GM23338 (cell line): ENCODE data around the gene FEM1A. TPM values are rescaled to one million over a fixed set of nuclear protein-coding genes. Genes with fewer than 3 reads are reported as not detected.

Experiments
- ATAC-seq: fragments of 200-7000 bp; cut with Tn5 transposase; 3 replicates; pipeline ENCODE4 v1.9.1; 2020
- DNase-seq: peaks from one replicate; pipeline ENCODE4 v3.0.0-alpha.2; 2015; ENCODE audit warnings: low spot score
- H2AFZ ChIP-seq: fragments of 200-600 bp; sonication (generic); 2 replicates; pipeline ENCODE4 v1.8.0; 2016; ENCODE audit warnings: antibody characterized with exemption, mild to moderate bottlenecking, moderate library complexity
- H3F3A ChIP-seq: fragments of 200-600 bp; sonication (generic); replicated peaks from 2 replicates; pipeline ENCODE4 v1.8.0; 2017; ENCODE audit warnings: antibody characterized with exemption, mixed run types, low read depth
- H3K27ac ChIP-seq: fragments of 200-600 bp; sonication (generic); 2 replicates; pipeline ENCODE4 v1.6.1; 2016; ENCODE audit warnings: low read depth
- H3K27me3 ChIP-seq: fragments of 200-600 bp; sonication (generic); 2 replicates; pipeline ENCODE4 v1.8.0; 2016; ENCODE audit warnings: mild to moderate bottlenecking, mixed run types, moderate library complexity; ENCODE audit not compliant: insufficient read depth
- H3K36me3 ChIP-seq: fragments of 200-600 bp; sonication (generic); 2 replicates; pipeline ENCODE4 v1.8.0; 2016; ENCODE audit warnings: mild to moderate bottlenecking; ENCODE audit not compliant: insufficient read depth
- H3K4me1 ChIP-seq: fragments of 200-600 bp; sonication (generic); 2 replicates; pipeline ENCODE4 v1.8.0; 2016; ENCODE audit warnings: mild to moderate bottlenecking, moderate library complexity; ENCODE audit not compliant: insufficient read depth
- H3K4me2 ChIP-seq: fragments of 200-600 bp; sonication (generic); 2 replicates; pipeline ENCODE4 v1.7.1; 2017; ENCODE audit warnings: mixed run types
- H3K4me3 ChIP-seq: fragments of 200-600 bp; sonication (generic); 2 replicates; pipeline ENCODE4 v1.6.1; 2016; ENCODE audit warnings: mixed run types
- H3K79me2 ChIP-seq: fragments of 200-600 bp; sonication (generic); replicated peaks from 2 replicates; pipeline ENCODE4 v1.8.0; 2017; ENCODE audit warnings: mild to moderate bottlenecking; ENCODE audit not compliant: insufficient read depth
- H3K9me2 ChIP-seq: fragments of 200-600 bp; sonication (generic); 2 replicates; pipeline ENCODE4 v1.8.0; 2017; ENCODE audit not compliant: insufficient read depth
- H4K20me1 ChIP-seq: fragments of 200-600 bp; sonication (generic); replicated peaks from 2 replicates; pipeline ENCODE4 v1.8.0; 2017; ENCODE audit warnings: mild to moderate bottlenecking; ENCODE audit not compliant: insufficient read depth
- H3K27ac Mint-ChIP-seq: 2 replicates; pipeline ENCODE4 v1.8.0; 2020; ENCODE audit warnings: inconsistent platforms, mild to moderate bottlenecking, moderate library complexity, mixed read lengths
- H3K27me3 Mint-ChIP-seq: 3 replicates; pipeline ENCODE4 v1.8.0; 2022; ENCODE audit warnings: low read depth, mild to moderate bottlenecking, moderate library complexity, mixed read lengths, inconsistent platforms; ENCODE audit not compliant: insufficient read depth, poor library complexity
- H3K36me3 Mint-ChIP-seq: 3 replicates; pipeline ENCODE4 v1.8.0; 2021; ENCODE audit warnings: low read depth, mild to moderate bottlenecking, inconsistent platforms, moderate library complexity, mixed read lengths
- H3K4me1 Mint-ChIP-seq: 3 replicates; pipeline ENCODE4 v1.8.0; 2020; ENCODE audit warnings: mild to moderate bottlenecking, inconsistent platforms, mixed read lengths
- H3K4me3 Mint-ChIP-seq: 3 replicates; pipeline ENCODE4 v1.8.0; 2021; ENCODE audit warnings: moderate library complexity, mild to moderate bottlenecking, inconsistent platforms, mixed read lengths
- H3K9me3 Mint-ChIP-seq: 3 replicates; pipeline ENCODE4 v1.8.0; 2020; ENCODE audit warnings: moderate library complexity, mild to moderate bottlenecking, inconsistent platforms, mixed read lengths
- CREB1 ChIP-seq: fragments of 250-450 bp; sonication (Bioruptor Pico); IDR thresholded peaks from 2 replicates; pipeline ENCODE4 v1.5.0; 2020; ENCODE audit warnings: low read depth, mild to moderate bottlenecking, moderate library complexity
- EZH2phosphoT487 ChIP-seq: fragments of 200-600 bp; sonication (generic); IDR thresholded peaks from one replicate; pipeline ENCODE4 v1.8.1; 2018; ENCODE audit warnings: antibody characterized with exemption; ENCODE audit not compliant: unreplicated experiment
- JUNB ChIP-seq: IDR thresholded peaks from one replicate; pipeline ENCODE4 v1.6.1; 2016; ENCODE audit warnings: antibody characterized with exemption; ENCODE audit not compliant: unreplicated experiment
- NANOG ChIP-seq: IDR thresholded peaks from 2 replicates; pipeline ENCODE4 v1.6.1; 2016; ENCODE audit warnings: antibody characterized with exemption, borderline replicate concordance
- POLR2AphosphoS5 ChIP-seq: IDR thresholded peaks from 2 replicates; pipeline ENCODE4 v1.6.1; 2016; ENCODE audit warnings: antibody characterized with exemption, low read depth
- polyA plus RNA-seq: library from polyadenylated mRNA; unstranded; fragments of >200 nt; fragmentation: Nextera tagmentation; extraction: Ambion mirVana; gene quantifications from 2 replicates; pipeline ENCODE4 v1.2.1, GENCODE V29; 2016
- total RNA-seq: library from RNA; depleted of rRNA; stranded (reverse); fragments of >200 nt; shearing (Covaris generic); gene quantifications from 2 replicates; pipeline ENCODE4 v1.2.3, GENCODE V29; 2014
- TF ChIP-seq, protein P1 (sequence below): IDR thresholded peaks from one replicate; pipeline ENCODE4 v1.6.1; 2018; ENCODE audit warnings: antibody characterized with exemption; ENCODE audit not compliant: unreplicated experiment
- TF ChIP-seq, protein P2 (sequence below): fragments of 250-450 bp; sonication (Bioruptor Pico); IDR thresholded peaks from 2 replicates; pipeline ENCODE4 v1.5.0; 2020; ENCODE audit warnings: mild to moderate bottlenecking, moderate library complexity
- TF ChIP-seq, protein P3 (sequence below): IDR thresholded peaks from 2 replicates; pipeline ENCODE4 v1.6.1; 2016; ENCODE audit warnings: antibody characterized with exemption

Gene FEM1A
- total and polyA plus RNA-seq, 2 experiments from 2014 or later: 0.87 to 16.5 TPM

DNA sequence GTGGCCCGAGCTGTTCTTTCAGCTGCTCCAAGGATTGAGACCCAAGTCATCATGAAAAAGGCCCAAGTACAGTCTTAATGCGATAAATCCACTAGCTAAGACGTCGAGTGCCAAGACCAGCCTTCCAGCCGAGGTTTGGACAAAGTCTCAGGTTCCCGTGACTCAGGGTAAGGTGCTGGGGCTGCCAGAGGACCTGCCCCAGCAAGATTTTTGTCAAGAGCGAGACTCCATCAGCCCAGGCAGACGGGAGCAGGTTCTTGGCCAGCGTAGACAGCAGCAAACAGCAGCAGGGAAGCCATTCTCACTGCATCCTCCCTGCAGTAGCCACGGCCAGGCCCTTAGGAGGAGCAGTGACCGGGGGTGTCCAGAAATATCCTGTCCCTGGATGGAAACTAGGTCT lies 3.4 kb downstream of the FEM1A start (continued):
- TF ChIP-seq JUNB: no peak
- no peak for TF ChIP-seq EZH2phosphoT487
- TF ChIP-seq NANOG: no peak
- TF ChIP-seq, protein P1, sequence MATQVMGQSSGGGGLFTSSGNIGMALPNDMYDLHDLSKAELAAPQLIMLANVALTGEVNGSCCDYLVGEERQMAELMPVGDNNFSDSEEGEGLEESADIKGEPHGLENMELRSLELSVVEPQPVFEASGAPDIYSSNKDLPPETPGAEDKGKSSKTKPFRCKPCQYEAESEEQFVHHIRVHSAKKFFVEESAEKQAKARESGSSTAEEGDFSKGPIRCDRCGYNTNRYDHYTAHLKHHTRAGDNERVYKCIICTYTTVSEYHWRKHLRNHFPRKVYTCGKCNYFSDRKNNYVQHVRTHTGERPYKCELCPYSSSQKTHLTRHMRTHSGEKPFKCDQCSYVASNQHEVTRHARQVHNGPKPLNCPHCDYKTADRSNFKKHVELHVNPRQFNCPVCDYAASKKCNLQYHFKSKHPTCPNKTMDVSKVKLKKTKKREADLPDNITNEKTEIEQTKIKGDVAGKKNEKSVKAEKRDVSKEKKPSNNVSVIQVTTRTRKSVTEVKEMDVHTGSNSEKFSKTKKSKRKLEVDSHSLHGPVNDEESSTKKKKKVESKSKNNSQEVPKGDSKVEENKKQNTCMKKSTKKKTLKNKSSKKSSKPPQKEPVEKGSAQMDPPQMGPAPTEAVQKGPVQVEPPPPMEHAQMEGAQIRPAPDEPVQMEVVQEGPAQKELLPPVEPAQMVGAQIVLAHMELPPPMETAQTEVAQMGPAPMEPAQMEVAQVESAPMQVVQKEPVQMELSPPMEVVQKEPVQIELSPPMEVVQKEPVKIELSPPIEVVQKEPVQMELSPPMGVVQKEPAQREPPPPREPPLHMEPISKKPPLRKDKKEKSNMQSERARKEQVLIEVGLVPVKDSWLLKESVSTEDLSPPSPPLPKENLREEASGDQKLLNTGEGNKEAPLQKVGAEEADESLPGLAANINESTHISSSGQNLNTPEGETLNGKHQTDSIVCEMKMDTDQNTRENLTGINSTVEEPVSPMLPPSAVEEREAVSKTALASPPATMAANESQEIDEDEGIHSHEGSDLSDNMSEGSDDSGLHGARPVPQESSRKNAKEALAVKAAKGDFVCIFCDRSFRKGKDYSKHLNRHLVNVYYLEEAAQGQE: no peak

DNA sequence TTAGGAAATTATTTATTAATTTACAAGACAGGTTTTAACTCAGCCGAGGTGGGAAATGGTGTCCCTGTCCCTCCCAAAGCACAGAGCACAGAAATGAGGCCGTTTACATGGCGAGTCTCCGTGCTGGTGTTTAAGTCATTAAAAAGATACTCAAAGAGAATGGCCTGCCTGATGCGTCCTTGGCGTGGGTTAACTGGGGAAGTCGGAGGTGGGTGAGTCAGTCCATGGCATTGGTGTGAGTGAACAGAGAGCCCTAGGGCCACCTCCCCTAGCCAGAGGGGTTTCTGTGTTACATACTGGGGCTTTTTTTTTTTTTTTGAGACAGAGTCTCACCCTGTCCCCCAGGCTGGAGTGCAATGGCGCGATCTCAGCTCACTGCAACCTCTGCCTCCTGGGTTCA lies 3.9 kb downstream of the FEM1A start:
- peaks cover 68% of the 10 kb centered on the region for H3K36me3 Mint-ChIP-seq
- DNase-seq (no peak), ATAC-seq (no peak)
- H3K36me3 ChIP-seq: no peaks in the 10 kb centered on the region
- no peak overlapping the region for H3K4me3 ChIP-seq
- peaks cover 14% of the 10 kb centered on the region for H3K27me3 Mint-ChIP-seq
- no peaks in the 10 kb centered on the region for H4K20me1 ChIP-seq
- no peaks in the 10 kb centered on the region for H3F3A ChIP-seq
- H3K4me1 ChIP-seq: peaks cover 3% of the 10 kb centered on the region; the same call in 1 of the 2 replicates
- H3K4me1 Mint-ChIP-seq: peaks cover 7% of the 10 kb centered on the region; the same call in 2 of the 3 replicates
- no peak overlapping the region for H3K4me3 Mint-ChIP-seq
- H3K27me3 ChIP-seq: no peaks in the 10 kb centered on the region
- no peak overlapping the region for H3K27ac Mint-ChIP-seq
- H3K9me3 Mint-ChIP-seq: peaks cover 7% of the 10 kb centered on the region; the same call in 1 of the 3 replicates
- TF ChIP-seq, protein P1: no peak
- no peak for TF ChIP-seq EZH2phosphoT487
- TF ChIP-seq, protein P2, sequence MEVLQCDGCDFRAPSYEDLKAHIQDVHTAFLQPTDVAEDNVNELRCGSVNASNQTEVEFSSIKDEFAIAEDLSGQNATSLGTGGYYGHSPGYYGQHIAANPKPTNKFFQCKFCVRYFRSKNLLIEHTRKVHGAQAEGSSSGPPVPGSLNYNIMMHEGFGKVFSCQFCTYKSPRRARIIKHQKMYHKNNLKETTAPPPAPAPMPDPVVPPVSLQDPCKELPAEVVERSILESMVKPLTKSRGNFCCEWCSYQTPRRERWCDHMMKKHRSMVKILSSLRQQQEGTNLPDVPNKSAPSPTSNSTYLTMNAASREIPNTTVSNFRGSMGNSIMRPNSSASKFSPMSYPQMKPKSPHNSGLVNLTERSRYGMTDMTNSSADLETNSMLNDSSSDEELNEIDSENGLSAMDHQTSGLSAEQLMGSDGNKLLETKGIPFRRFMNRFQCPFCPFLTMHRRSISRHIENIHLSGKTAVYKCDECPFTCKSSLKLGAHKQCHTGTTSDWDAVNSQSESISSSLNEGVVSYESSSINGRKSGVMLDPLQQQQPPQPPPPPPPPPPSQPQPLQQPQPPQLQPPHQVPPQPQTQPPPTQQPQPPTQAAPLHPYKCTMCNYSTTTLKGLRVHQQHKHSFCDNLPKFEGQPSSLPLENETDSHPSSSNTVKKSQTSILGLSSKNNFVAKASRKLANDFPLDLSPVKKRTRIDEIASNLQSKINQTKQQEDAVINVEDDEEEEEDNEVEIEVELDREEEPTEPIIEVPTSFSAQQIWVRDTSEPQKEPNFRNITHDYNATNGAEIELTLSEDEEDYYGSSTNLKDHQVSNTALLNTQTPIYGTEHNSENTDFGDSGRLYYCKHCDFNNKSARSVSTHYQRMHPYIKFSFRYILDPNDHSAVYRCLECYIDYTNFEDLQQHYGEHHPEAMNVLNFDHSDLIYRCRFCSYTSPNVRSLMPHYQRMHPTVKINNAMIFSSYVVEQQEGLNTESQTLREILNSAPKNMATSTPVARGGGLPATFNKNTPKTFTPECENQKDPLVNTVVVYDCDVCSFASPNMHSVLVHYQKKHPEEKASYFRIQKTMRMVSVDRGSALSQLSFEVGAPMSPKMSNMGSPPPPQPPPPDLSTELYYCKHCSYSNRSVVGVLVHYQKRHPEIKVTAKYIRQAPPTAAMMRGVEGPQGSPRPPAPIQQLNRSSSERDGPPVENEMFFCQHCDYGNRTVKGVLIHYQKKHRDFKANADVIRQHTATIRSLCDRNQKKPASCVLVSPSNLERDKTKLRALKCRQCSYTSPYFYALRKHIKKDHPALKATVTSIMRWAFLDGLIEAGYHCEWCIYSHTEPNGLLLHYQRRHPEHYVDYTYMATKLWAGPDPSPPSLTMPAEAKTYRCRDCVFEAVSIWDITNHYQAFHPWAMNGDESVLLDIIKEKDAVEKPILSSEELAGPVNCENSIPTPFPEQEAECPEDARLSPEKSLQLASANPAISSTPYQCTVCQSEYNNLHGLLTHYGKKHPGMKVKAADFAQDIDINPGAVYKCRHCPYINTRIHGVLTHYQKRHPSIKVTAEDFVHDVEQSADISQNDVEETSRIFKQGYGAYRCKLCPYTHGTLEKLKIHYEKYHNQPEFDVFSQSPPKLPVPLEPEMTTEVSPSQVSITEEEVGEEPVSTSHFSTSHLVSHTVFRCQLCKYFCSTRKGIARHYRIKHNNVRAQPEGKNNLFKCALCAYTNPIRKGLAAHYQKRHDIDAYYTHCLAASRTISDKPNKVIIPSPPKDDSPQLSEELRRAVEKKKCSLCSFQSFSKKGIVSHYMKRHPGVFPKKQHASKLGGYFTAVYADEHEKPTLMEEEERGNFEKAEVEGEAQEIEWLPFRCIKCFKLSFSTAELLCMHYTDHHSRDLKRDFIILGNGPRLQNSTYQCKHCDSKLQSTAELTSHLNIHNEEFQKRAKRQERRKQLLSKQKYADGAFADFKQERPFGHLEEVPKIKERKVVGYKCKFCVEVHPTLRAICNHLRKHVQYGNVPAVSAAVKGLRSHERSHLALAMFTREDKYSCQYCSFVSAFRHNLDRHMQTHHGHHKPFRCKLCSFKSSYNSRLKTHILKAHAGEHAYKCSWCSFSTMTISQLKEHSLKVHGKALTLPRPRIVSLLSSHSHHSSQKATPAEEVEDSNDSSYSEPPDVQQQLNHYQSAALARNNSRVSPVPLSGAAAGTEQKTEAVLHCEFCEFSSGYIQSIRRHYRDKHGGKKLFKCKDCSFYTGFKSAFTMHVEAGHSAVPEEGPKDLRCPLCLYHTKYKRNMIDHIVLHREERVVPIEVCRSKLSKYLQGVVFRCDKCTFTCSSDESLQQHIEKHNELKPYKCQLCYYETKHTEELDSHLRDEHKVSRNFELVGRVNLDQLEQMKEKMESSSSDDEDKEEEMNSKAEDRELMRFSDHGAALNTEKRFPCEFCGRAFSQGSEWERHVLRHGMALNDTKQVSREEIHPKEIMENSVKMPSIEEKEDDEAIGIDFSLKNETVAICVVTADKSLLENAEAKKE: no peak
- no peak for TF ChIP-seq CREB1 (CRISPR knock-in tag)
- TF ChIP-seq, protein P3, sequence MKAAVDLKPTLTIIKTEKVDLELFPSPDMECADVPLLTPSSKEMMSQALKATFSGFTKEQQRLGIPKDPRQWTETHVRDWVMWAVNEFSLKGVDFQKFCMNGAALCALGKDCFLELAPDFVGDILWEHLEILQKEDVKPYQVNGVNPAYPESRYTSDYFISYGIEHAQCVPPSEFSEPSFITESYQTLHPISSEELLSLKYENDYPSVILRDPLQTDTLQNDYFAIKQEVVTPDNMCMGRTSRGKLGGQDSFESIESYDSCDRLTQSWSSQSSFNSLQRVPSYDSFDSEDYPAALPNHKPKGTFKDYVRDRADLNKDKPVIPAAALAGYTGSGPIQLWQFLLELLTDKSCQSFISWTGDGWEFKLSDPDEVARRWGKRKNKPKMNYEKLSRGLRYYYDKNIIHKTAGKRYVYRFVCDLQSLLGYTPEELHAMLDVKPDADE: no peak
- no peak for TF ChIP-seq POLR2AphosphoS5
- H2AFZ ChIP-seq: no peak overlapping the region
- peaks cover 35% of the 10 kb centered on the region for H3K79me2 ChIP-seq
- H3K9me2 ChIP-seq: no peaks in the 10 kb centered on the region
- H3K4me2 ChIP-seq: no peak overlapping the region
- H3K27ac ChIP-seq: no peak overlapping the region
